ENCODE measurements around the gene TMC1. TPM values are rescaled to one million over a fixed set of nuclear protein-coding genes. Genes with fewer than 3 reads are reported as not detected.

TMC1 gene
- total and polyA plus RNA-seq, 2 of the 8 experiments (the other 6 are each of a cell fraction or from before 2014, with no cell fraction given), result 0.95 to 0.98 TPM

GRCh38 chr9:72873456-72873855 is 352.0 kb downstream of the TMC1 start:
- no peaks in the 10 kb centered on the region for H3K27me3 ChIP-seq (replicated peaks in 1 of 4; ENCODE audit: control insufficient read depth in 3 of 4, extremely low read depth in 1 of 4, insufficient read depth in 3 of 4, low read length in 3 of 4)
- no peak for FAIRE-seq
- no peak overlapping the region for H3K4me2 ChIP-seq (ENCODE audit: insufficient read depth in 1 of 2, low read depth in 2 of 2, low read length in 2 of 2)
- H3K56ac ChIP-seq (replicated peaks; ENCODE audit: insufficient read length, low read depth, low read length), result no peak overlapping the region
- H3K4ac ChIP-seq (replicated peaks; ENCODE audit: insufficient read length, low read depth, low read length), result no peak overlapping the region
- WGBS, 2 experiments (ENCODE audit: extremely low coverage in 1 of 2, insufficient coverage in 1 of 2, insufficient read length in 1 of 2, insufficient replicate concordance in 2 of 2, low coverage in 1 of 2, low lambda C conversion rate in 2 of 2, missing lambda C conversion rate in 1 of 2), result 79% methylated on average over 1 of the region's 1 CpG; no CpG with 5 or more reads in 1 of the 2 experiments
- TF ChIP-seq SAP30 (IDR thresholded peaks at IDR 0.05; ENCODE audit: insufficient read depth, insufficient replicate concordance, low read length) (no peak), CEBPB (IDR thresholded peaks at IDR 0.05; ENCODE audit: low read depth, low read length) (no peak), ATF3 (IDR thresholded peaks at IDR 0.05; ENCODE audit: insufficient read depth, low read depth, low read length) (no peak)
- H4K8ac ChIP-seq (ENCODE audit: extremely low read depth, insufficient read depth, low read length), result no peak overlapping the region
- H3K79me2 ChIP-seq (ENCODE audit: control insufficient read depth in 1 of 2, insufficient read depth in 2 of 2, low read length in 2 of 2), result no peaks in the 10 kb centered on the region
- H4K5ac ChIP-seq (ENCODE audit: insufficient read length, low read depth, low read length), result no peak overlapping the region
- no peaks in the 10 kb centered on the region; the same call in 1 of the 2 replicates for H3K23me2 ChIP-seq (ENCODE audit: low read depth, low read length)
- H2BK120ac ChIP-seq (replicated peaks; ENCODE audit: low read depth, low read length), result no peak overlapping the region
- CTCF ChIA-PET (ENCODE audit: partially characterized antibody), result interaction anchor here (1.4 to 3.2 kb wide), 4 partner anchors 11 to 304 kb away, joined by 4 to 38 read pairs (median 13); no protein-coding TSS in a partner anchor
- no peaks in the 10 kb centered on the region for H3K36me3 ChIP-seq (ENCODE audit: control insufficient read depth in 2 of 4, insufficient read depth in 4 of 4, low read length in 3 of 4)
- no peak overlapping the region for H3K14ac ChIP-seq (ENCODE audit: insufficient read length)
- no peak overlapping the region for H3K18ac ChIP-seq (ENCODE audit: extremely low read depth, low read length)
- POLR2A ChIA-PET (ENCODE audit: partially characterized antibody), result no interaction called here
- no peak overlapping the region for H2BK15ac ChIP-seq (ENCODE audit: low read length)
- H2AFZ ChIP-seq (ENCODE audit: low read length), result no peak overlapping the region
- H2AK5ac ChIP-seq (ENCODE audit: low read depth, low read length), result no peak overlapping the region
- H3K4me3 ChIP-seq (ENCODE audit: extremely low read depth in 1 of 4, insufficient read depth in 2 of 4, low read depth in 3 of 4, low read length in 4 of 4), result no peak overlapping the region
- no peak overlapping the region for H2BK5ac ChIP-seq (ENCODE audit: low read depth, low read length)
- H4K91ac ChIP-seq (replicated peaks; ENCODE audit: insufficient read length, low read length), result no peak overlapping the region
- H3K79me1 ChIP-seq (ENCODE audit: low read depth, low read length), result no peaks in the 10 kb centered on the region
- no peak overlapping the region for H2BK12ac ChIP-seq (ENCODE audit: low read depth, low read length)
- no peak overlapping the region for H3K27ac ChIP-seq (ENCODE audit: low read depth, low read length)
- H3K9me3 ChIP-seq (ENCODE audit: insufficient read depth in 2 of 2, low read depth in 1 of 2, low read length in 1 of 2), result no peaks in the 10 kb centered on the region
- H3K9ac ChIP-seq (replicated peaks in 1 of 4; ENCODE audit: extremely low read depth in 1 of 4, low read depth in 3 of 4, low read length in 3 of 4), result no peak overlapping the region
- H4K20me1 ChIP-seq (replicated peaks in 1 of 2; ENCODE audit: control insufficient read depth in 1 of 2, insufficient read depth in 2 of 2, low read length in 2 of 2), result no peaks in the 10 kb centered on the region
- no peak overlapping the region for H2BK20ac ChIP-seq (ENCODE audit: low read length)
- H3K4me1 ChIP-seq (replicated peaks in 1 of 4; ENCODE audit: control insufficient read depth in 3 of 4, insufficient read depth in 4 of 4, low read length in 3 of 4), result peaks cover 0 to 3% (median 1%) of the 10 kb centered on the region in 4 experiments; a peak in 3 of 7 replicates
- no peak for DNase-seq (ENCODE audit: low read depth in 1 of 2, low spot score in 2 of 2)
- no peak overlapping the region for H3K23ac ChIP-seq (ENCODE audit: insufficient read length)

Data from H1 (cell line).